ENCODE data around the gene CACHD1.

DNA sequence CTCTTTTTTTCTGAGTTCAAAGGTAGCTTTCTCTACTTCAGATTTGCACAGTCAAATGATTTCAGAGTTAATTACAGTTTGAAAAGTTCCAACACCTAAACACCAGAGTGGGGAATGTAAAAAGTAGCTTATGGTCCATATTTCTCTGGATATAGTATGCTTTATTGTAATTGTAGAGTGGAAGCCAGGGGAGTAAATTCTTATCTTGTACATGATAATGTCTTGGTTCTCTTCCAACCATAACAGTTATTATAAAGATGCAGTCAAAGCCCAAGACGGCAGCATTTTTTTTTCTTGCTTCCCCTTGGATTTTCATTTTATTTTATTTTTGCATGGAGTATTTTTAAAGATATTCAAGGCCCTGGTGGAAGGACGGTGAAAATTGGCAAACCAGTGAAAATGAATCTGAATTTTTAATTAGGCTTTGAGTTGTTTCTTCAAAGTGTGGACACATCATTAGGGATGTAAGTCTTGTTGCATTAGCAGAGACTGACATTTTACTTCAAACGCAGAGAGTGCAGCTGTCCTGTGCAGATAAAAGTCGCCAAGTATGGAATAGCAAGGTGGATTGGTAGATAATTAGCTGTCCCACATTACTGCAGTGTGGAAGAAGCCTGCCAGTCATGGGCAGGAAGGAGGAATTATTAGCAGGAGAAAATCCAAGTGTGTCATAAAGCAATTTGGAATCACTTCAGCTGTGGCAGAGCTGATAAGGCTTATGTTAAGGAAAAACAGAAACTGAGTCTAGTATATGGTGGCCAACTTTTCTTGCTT is 11.3 kb downstream of the CACHD1 start:
- TF ChIP-seq, protein P1, sequence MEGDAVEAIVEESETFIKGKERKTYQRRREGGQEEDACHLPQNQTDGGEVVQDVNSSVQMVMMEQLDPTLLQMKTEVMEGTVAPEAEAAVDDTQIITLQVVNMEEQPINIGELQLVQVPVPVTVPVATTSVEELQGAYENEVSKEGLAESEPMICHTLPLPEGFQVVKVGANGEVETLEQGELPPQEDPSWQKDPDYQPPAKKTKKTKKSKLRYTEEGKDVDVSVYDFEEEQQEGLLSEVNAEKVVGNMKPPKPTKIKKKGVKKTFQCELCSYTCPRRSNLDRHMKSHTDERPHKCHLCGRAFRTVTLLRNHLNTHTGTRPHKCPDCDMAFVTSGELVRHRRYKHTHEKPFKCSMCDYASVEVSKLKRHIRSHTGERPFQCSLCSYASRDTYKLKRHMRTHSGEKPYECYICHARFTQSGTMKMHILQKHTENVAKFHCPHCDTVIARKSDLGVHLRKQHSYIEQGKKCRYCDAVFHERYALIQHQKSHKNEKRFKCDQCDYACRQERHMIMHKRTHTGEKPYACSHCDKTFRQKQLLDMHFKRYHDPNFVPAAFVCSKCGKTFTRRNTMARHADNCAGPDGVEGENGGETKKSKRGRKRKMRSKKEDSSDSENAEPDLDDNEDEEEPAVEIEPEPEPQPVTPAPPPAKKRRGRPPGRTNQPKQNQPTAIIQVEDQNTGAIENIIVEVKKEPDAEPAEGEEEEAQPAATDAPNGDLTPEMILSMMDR (IDR thresholded peaks at IDR 0.05) = no peak
- no peak for TF ChIP-seq POLR2A (IDR thresholded peaks at IDR 0.05)

All from body of pancreas (tissue), 4 donors.